Fibroblast of peridontal ligament (primary cell): ENCODE measurements around the gene TIMM44.
"Not testable (repeated sequence)": the region's sequence is repeated elsewhere in the genome, so short reads cannot be mapped to it uniquely, and the experiment has no call there.

ENCODE experiments used
- DNase-seq: peaks from one replicate; pipeline ENCODE4 v3.0.0-alpha.2; 2010; ENCODE audit errors: extremely low read depth

The TIMM44 gene

DNA sequence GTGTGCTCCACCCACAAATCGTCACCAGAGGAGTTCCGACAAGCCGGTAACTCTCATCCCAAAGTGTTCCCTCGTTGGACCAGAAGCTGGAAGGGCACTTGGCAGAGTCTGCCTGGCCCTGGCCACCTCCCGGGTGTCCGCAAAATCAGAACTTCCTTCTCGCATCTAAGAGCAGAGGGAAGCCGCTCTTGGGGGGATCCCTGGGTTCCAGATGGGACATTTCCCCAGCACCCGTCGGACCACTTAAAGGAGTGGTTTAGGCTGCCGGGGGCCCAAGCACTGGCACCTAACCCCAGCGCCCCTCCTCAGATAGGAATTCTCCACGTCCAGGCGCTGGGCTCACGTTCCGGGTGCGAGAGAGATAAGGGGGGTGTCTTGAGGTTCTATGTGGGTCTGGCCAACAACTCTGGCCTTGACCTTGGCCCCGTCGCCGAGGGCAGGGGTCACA, 40.6 kb downstream of the TIMM44 start:
- DNase-seq, result no peak

- DNase-seq, result no peak
Measured at GRCh38 chr19:7901337-7901736, 42.1 kb downstream of the TIMM44 start.

DNA sequence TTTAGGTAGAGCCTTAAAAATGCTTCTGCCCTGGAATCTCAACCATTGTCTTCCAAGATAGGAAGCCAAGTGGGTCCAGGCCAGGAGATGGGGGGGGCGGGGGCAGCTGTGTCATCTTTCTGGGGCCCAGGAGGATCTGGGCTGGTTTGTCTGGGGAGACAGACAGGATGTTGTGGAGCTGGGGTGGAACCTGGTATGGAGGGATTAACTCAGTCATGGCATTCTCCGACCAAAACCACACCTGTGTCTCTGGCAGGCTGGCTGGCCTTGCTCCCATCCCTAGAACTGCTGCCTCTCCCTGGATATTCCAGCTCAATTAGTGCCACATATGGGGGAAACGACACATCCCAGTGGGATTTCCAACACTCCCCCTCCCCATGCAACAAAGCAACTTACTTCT, 42.5 kb downstream of the TIMM44 start:
- no peak for DNase-seq

DNA sequence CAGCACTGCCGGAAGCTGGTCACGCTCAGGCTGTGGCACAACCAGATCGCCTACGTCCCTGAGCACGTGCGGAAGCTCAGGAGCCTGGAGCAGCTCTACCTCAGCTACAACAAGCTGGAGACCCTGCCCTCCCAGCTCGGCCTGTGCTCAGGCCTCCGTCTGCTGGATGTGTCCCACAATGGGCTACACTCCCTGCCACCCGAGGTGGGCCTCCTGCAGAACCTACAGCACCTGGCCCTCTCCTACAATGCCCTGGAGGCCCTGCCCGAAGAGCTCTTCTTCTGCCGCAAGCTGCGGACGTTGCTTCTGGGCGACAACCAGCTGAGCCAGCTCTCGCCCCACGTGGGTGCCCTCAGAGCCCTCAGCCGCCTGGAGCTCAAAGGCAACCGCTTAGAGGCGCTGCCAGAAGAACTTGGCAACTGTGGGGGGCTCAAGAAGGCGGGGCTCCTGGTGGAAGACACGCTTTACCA, 43.0 kb downstream of the TIMM44 start:
- DNase-seq, result no peak

DNA sequence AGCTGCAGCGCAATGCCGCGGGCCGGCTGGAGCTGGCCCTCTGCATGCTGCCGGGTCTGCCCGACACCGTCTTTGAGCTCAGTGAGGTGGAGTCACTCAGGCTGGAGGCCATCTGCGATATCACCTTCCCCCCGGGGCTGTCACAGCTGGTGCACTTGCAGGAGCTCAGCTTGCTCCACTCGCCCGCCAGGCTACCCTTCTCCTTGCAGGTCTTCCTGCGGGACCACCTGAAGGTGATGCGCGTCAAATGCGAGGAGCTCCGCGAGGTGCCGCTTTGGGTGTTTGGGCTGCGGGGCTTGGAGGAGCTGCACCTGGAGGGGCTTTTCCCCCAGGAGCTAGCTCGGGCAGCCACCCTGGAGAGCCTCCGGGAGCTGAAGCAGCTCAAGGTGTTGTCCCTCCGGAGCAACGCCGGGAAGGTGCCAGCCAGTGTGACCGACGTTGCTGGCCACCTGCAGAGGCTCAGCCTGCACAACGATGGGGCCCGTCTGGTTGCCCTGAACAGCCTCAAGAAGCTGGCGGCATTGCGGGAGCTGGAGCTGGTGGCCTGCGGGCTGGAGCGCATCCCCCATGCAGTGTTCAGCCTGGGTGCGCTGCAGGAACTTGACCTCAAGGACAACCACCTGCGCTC, 43.6 kb downstream of the TIMM44 start:
- no peak for DNase-seq

DNA sequence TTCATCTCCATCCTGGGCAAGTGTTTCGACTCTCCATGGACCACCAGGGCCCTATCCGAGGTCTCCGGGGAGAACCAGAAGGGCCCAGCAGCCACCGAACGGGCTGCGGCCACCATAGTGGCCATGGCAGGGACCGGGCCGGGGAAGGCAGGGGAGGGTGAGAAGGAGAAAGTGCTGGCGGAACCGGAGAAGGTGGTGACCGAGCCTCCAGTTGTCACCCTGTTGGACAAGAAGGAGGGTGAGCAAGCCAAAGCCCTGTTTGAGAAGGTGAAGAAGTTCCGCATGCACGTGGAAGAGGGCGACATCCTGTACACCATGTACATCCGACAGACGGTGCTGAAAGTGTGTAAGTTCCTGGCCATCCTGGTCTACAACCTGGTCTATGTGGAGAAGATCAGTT, 44.5 kb downstream of the TIMM44 start:
- no peak for DNase-seq

DNA sequence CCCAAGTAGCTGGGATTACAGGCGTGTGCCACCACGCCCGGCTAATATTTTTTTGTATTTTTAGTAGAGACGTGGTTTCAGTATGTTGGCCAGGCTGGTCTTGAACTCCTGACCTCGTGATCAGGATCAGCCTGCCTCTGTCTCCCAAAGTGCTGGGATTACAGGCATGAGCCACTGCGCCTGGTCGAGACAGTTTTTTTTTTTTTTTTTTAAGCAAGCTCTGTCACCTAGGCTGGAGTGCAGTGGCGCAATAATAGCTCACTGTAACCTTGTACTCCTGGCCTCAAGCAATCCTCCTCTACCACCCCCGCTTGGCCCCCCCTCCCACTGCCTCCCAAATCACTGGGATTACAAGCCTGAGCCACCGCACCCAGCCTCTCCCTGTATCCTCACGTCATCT, 46.2 kb downstream of the TIMM44 start:
- DNase-seq, result no peak

GRCh38 chr19:7895565-7895964, 47.9 kb downstream of the TIMM44 start:
- DNase-seq, result no peak

- no peak for DNase-seq
Measured at GRCh38 chr19:7894612-7895309, 48.7 kb downstream of the TIMM44 start.

DNA sequence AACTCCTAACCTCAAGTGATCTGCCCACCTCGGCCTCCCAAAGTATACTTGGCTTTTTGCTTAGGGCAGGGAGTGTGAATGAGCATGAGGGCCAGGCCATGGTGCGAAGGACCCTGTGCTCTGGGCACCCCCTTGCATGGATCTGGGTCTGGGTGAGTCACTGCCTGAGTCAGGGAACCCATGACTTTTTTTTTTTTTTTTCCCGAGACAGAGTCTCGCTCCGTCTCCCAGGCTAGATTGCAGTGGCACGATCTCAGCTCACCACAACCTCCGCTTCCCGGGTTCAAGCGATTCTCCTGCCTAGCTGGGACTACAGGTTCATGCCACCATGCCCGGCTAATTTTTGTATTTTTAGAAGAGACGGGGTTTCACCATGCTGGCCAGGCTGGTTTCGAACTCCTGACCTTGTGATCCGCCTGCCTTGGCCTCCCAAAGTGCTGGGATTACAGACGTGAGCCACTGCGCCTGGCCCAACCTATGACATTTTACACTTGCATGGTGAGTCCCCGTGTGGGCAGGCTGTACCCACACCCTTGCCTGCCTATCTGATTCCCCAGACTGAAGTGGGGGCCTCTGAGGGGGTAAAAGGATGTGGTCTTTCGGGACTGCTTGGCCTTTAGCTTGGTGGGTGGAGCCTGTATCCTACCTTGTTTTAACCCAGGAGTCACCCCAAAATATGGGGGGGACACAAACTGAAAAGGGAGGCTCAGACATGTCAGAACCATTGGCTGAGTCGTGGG, 49.9 kb downstream of the TIMM44 start:
- DNase-seq, result not testable (repeated sequence)

GRCh38 chr19:7888826-7889217, 54.6 kb downstream of the TIMM44 start:
- no peak for DNase-seq

DNA sequence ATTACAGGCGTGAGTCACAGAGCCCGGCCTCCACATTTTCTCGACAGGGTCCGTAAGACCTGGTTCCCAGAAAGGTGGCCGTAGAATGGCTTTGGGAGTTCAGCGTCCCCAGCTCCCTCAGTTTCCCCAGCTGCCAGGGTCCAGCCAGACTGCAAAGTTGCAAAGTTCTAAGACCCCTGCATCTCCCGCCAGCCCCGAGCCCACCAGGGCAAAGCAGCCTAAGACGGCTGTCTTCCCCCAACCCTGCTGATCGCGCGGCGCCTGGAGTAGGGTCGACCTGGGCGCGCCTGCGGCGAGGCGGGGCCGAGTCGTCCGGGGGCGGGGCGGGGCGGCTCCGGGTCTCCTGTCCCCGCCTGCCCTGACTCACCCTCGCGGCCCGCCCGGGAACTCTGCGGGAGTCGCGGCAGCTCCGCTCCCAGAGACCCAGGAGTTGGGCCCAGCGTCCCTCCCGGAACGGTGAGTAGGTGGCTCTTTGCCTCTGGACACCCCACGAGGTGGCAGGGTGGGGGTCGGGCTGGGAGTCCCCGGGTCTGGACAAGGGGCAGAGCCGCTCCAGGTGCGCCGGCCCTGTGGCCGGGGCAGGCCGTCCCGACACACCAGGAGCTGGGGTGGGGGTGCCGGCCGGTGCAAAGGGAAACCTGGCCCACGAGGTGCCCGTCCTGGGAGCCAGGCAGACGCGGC, 55.2 kb downstream of the TIMM44 start, which contains the start of gene LRRC8E:
Gene LRRC8E (plus strand): TSS at position 366 of the 681 bp plus-strand sequence. CDS start 7,094 bp downstream, outside the sequence.
- DNase-seq, result peak; percentile 43

GRCh38 chr19:7887408-7888144, 55.9 kb downstream of the TIMM44 start:
- DNase-seq, result no peak

DNA sequence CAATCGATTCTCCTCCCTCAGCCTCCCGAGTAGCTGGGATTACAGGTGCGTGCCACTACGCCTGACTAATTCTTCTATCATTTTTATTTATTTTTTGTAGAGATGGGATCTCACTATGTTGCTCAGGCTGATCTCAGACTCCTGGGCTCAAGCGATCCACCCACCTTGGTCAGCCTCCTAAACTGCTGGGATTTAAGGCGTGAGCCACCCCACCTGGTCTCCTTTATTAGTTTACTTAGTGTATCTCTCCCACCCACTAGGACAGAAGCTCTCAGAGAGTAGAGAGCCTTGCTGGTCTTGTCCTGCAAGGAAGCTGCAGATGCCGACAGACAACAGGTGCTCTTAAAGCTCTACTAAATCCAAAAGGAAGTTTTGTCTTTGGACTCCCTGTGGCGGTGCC, 57.6 kb downstream of the TIMM44 start:
- DNase-seq, result no peak

DNA sequence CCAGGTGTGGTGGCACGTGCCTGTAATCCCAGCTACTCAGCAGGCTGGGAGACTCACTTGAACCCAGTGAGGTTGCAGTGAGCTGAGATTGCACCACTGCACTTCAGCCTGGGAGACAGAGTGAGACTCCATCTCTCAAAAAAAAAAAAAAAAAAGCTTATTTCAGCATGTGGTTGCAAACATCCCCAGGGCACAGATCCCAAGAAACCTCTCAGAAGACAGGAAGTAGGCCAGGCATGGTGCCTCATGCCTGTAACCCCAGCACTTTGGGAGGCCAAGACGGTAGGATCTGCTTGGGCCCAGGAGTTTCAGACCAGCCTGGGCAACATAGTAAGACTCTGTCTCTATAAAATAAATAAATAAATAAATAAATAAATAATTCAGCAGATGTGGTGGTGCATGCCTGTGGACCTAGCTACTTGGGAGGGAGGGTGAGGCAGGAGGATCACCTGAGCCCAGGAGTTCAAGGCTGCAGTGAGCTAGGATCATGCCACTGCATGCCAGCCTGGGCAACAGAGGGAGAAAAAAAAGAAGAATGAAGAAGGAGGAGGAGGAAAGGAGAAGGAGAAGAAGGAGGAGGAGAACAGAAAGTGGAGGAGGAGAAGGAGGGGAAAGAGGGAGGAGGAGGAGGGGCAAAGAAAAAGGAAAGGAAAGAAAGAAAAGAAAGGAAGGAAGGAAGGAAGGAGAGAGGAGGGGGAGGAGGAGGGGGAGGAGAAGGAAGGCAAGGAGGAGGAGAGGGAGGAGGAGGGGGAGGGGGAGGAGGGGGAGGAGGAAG, 59.5 kb downstream of the TIMM44 start:
- peak; percentile 58 for DNase-seq

DNA sequence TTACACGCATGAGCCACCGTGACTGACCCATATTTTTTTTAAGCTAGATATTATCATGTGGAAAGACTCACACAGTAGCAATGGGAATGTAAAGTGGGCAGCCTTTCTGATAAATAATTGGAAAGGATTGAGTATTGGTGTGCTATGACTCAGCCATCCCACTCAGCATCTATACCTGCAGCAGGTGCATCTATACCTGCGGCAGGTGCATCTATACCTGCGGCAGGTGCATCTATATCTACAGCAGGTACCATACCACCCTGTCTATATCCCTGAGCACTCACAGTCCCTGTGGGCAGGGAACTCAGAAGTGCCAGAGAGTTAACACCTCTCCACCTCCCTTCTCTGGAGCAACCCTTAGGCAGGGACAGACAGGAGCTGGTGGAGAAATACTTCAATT, 60.4 kb downstream of the TIMM44 start:
- DNase-seq, result no peak

DNA sequence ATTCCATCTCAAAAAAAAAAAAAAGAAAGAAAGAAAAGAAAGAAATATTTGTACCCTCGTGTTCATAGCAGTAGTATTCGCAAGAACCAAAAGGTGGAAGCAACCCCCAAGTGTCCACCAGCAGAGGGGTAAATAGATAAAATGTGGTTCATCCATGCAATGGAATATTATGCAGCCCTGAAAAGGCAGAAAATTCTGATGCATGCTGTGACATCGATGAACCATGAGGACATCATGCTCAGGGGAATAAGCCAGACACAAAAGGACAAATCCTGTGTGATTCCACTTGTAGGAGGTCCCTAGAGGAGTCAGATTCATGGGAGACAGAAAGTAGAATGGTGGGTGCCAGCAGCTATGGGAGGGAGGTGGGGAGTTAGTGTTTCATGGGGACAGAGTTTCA, 61.6 kb downstream of the TIMM44 start:
- DNase-seq, result no peak

DNA sequence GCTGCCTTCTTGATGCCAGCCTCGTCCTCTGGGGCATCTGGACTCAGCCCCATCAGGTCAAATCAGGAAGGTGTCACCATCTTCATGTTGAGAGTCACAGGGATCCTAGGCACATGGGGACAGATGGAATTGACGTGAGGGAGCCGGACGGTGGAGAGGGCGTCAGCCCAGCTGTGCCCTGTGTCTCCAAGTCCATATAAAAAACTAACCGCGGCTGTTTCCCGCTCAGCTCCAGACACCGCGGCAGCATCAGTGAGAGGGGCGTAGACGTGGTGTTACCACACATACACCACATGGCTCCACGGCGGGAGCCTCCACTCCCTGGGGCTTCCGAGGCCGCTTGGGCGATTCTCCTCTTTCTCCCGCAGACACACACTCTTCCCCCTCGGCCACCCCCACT, 63.6 kb downstream of the TIMM44 start:
- DNase-seq, result no peak

- no peak for DNase-seq
Measured at GRCh38 chr19:7879111-7879807, 64.2 kb downstream of the TIMM44 start.

DNA sequence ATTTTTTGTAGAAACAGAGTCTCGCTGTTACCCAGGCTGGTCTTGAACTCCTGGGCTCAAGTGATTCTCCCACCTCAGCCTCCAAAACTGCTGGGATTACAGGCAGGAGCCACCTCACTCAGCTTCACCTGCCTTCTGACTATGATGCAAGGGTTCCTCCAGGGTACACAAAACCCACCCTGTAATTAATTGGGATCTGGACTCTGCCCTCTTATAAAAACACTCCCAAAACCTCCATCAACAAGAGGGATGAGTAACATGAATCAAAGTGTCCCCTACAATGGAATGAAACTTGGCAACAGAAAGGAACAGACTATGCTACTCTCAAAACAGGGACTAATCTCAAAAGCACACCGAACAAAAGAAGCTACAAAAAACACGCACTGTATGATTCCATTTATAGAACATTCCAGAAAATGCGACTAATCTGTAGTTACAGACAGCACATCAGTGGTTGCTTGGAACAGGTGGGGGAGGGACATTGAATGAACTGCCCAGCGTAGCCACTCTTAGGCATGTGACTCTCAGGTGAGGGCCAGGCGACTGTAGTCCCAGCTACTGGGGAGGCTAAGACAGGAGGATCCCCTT, 66.1 kb downstream of the TIMM44 start:
- no peak for DNase-seq
